ENCODE data around the gene KSR2. TPM values are rescaled to one million over a fixed set of nuclear protein-coding genes. Genes with fewer than 3 reads are reported as not detected.

KSR2 gene
- total RNA-seq, 1 donor from 2014 or later: 0.30 TPM

DNA sequence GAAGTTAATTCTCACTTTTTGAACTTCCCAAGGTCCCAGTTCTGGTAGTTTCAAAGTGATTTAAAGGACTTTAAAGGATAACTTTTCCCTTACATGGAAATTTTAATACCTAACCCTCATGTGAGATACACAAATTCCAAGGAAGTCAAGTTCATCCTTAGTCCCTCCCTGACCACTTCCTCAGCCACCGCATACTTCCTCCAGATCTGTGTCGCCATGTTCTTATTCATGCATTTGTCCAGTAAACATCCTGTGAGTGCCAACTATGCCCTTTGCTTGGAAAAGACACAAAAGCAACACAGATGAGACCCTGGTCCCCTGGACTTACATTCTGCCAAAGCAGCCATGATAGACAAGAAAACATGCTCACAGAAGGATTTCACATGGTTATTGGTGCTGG lies 206.6 kb downstream of the KSR2 start:
- no peak overlapping the region for H3K27ac ChIP-seq
- no peaks in the 10 kb centered on the region for H3K79me2 ChIP-seq (ENCODE audit: low read depth)
- H3K4me2 ChIP-seq: no peak overlapping the region
- H3K27ac Mint-ChIP-seq: no peak overlapping the region
- peaks cover 2% of the 10 kb centered on the region for H3K27me3 Mint-ChIP-seq (ENCODE audit: insufficient read depth, low read depth)
- H4K20me1 ChIP-seq (ENCODE audit: low read depth): no peaks in the 10 kb centered on the region
- H3K36me3 Mint-ChIP-seq: peaks cover 2% of the 10 kb centered on the region
- no peak for TF ChIP-seq EZH2 (IDR thresholded peaks at IDR 0.05)
- TF ChIP-seq, protein P1, sequence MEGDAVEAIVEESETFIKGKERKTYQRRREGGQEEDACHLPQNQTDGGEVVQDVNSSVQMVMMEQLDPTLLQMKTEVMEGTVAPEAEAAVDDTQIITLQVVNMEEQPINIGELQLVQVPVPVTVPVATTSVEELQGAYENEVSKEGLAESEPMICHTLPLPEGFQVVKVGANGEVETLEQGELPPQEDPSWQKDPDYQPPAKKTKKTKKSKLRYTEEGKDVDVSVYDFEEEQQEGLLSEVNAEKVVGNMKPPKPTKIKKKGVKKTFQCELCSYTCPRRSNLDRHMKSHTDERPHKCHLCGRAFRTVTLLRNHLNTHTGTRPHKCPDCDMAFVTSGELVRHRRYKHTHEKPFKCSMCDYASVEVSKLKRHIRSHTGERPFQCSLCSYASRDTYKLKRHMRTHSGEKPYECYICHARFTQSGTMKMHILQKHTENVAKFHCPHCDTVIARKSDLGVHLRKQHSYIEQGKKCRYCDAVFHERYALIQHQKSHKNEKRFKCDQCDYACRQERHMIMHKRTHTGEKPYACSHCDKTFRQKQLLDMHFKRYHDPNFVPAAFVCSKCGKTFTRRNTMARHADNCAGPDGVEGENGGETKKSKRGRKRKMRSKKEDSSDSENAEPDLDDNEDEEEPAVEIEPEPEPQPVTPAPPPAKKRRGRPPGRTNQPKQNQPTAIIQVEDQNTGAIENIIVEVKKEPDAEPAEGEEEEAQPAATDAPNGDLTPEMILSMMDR (IDR thresholded peaks at IDR 0.05): no peak
- TF ChIP-seq EZH2phosphoT487 (IDR thresholded peaks at IDR 0.05): no peak
- no peaks in the 10 kb centered on the region for H3K9me3 ChIP-seq (ENCODE audit: low read depth)
- no peaks in the 10 kb centered on the region for H3F3A ChIP-seq (ENCODE audit: low read depth)
- no peaks in the 10 kb centered on the region for H3K4me1 ChIP-seq
- DNase-seq (ENCODE audit: low spot score): no peak
- H3K4me1 Mint-ChIP-seq: no peaks in the 10 kb centered on the region
- no peak overlapping the region for H3K4me3 ChIP-seq
- H3K36me3 ChIP-seq: no peaks in the 10 kb centered on the region
- H3K9ac ChIP-seq: no peak overlapping the region
- H3K4me3 Mint-ChIP-seq: no peak overlapping the region
- H3K27me3 ChIP-seq: no peaks in the 10 kb centered on the region
- peaks cover 14% of the 10 kb centered on the region for H3K9me3 Mint-ChIP-seq
- no peak overlapping the region for H2AFZ ChIP-seq (replicated peaks)

DNA sequence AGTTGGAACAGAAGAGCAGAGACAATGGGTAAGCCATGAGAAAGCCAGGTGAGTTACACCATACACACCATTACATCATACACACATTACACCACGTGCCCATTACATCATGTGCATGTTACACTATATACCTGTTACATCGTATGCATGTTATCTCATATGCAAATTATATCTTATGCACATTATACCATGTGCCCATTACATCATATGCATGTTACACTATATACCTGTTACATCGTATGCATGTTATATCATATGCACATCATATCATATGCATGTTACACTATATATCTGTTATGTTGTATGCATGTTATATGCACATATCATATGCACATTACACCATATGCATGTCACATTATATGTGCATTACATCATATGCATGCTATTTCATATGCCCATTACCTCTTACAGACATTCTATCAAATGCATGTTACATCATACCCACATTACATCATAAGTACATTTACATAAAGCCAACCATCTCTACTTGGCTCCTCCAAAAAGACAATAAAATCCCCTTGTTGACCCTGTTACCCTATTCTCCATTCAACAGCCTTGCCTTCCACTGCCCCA lies 207.2 kb downstream of the KSR2 start:
- H3K4me1 ChIP-seq: no peaks in the 10 kb centered on the region
- H3K9ac ChIP-seq: no peak overlapping the region
- H3K4me3 Mint-ChIP-seq: no peak overlapping the region
- TF ChIP-seq, protein P1 (IDR thresholded peaks at IDR 0.05): no peak
- TF ChIP-seq EZH2phosphoT487 (IDR thresholded peaks at IDR 0.05): no peak
- no peak for TF ChIP-seq EZH2 (IDR thresholded peaks at IDR 0.05)
- H3K36me3 ChIP-seq: no peaks in the 10 kb centered on the region
- no peaks in the 10 kb centered on the region for H3K4me1 Mint-ChIP-seq
- no peaks in the 10 kb centered on the region for H3K27me3 ChIP-seq
- no peaks in the 10 kb centered on the region for H3K9me3 ChIP-seq (ENCODE audit: low read depth)
- H3K4me3 ChIP-seq: no peak overlapping the region
- H3K27me3 Mint-ChIP-seq (ENCODE audit: insufficient read depth, low read depth): peaks cover 2% of the 10 kb centered on the region
- H3F3A ChIP-seq (ENCODE audit: low read depth): no peaks in the 10 kb centered on the region
- H4K20me1 ChIP-seq (ENCODE audit: low read depth): no peaks in the 10 kb centered on the region
- DNase-seq (ENCODE audit: low spot score): no peak
- H2AFZ ChIP-seq (replicated peaks): no peak overlapping the region
- peaks cover 2% of the 10 kb centered on the region for H3K36me3 Mint-ChIP-seq
- peaks cover 13% of the 10 kb centered on the region for H3K9me3 Mint-ChIP-seq
- no peak overlapping the region for H3K27ac ChIP-seq
- no peaks in the 10 kb centered on the region for H3K79me2 ChIP-seq (ENCODE audit: low read depth)
- no peak overlapping the region for H3K27ac Mint-ChIP-seq
- no peak overlapping the region for H3K4me2 ChIP-seq

- H3K36me3 ChIP-seq: no peaks in the 10 kb centered on the region
- H3K79me2 ChIP-seq (ENCODE audit: low read depth): no peaks in the 10 kb centered on the region
- H3K27ac ChIP-seq: no peak overlapping the region
- H4K20me1 ChIP-seq (ENCODE audit: low read depth): no peaks in the 10 kb centered on the region
- no peak for DNase-seq (ENCODE audit: low spot score)
- H3K27me3 ChIP-seq: no peaks in the 10 kb centered on the region
- H3K4me1 ChIP-seq: no peaks in the 10 kb centered on the region
- no peaks in the 10 kb centered on the region for H3K4me1 Mint-ChIP-seq
- no peak overlapping the region for H3K9ac ChIP-seq
- H3K27ac Mint-ChIP-seq: no peak overlapping the region
- H3F3A ChIP-seq (ENCODE audit: low read depth): no peaks in the 10 kb centered on the region
- H3K4me3 ChIP-seq: no peak overlapping the region
- H3K36me3 Mint-ChIP-seq: no peaks in the 10 kb centered on the region
- no peaks in the 10 kb centered on the region for H3K9me3 ChIP-seq (ENCODE audit: low read depth)
- H3K4me2 ChIP-seq: no peak overlapping the region
- peaks cover 2% of the 10 kb centered on the region for H3K27me3 Mint-ChIP-seq (ENCODE audit: insufficient read depth, low read depth)
- TF ChIP-seq, protein P1 (IDR thresholded peaks at IDR 0.05): no peak
- TF ChIP-seq EZH2 (IDR thresholded peaks at IDR 0.05) (no peak), EZH2phosphoT487 (IDR thresholded peaks at IDR 0.05) (no peak)
- no peak overlapping the region for H3K4me3 Mint-ChIP-seq
- H3K9me3 Mint-ChIP-seq: peaks cover 7% of the 10 kb centered on the region
- H2AFZ ChIP-seq (replicated peaks): no peak overlapping the region
These were observed 207.8 kb downstream of the KSR2 start for GRCh38 chr12:117760990-117761389.
